A549 (cell line): ENCODE data around the gene OR10A5.

ENCODE experiments used
- JUN ChIP-seq, 2 experiments: fragments of >200 bp; sonication (Bioruptor Twin); formaldehyde crosslinking; IDR thresholded peaks; 2 replicates in 1 of 2; 3 replicates in 1 of 2; pipeline ENCODE4 v1.6.1; 2016 to 2017
- JUNB ChIP-seq: fragments of >200 bp; sonication (Bioruptor Twin); formaldehyde crosslinking; IDR thresholded peaks from 2 replicates; pipeline ENCODE4 v1.6.1; 2016
- MAX ChIP-seq: IDR thresholded peaks from 2 replicates; pipeline ENCODE4 v1.6.1; 2012
- NPAS2 ChIP-seq: fragments of 250-450 bp; sonication (Bioruptor Pico); IDR thresholded peaks from 2 replicates; pipeline ENCODE4 v1.8.0; 2022; ENCODE audit warnings: mild to moderate bottlenecking, moderate library complexity, borderline replicate concordance
- NR3C1 ChIP-seq: fragments of >200 bp; sonication (Bioruptor Twin); formaldehyde crosslinking; IDR thresholded peaks from 3 replicates; pipeline ENCODE4 v1.6.1; 2017
- RFX5 ChIP-seq: fragments of 450-650 bp; IDR thresholded peaks from 2 replicates; pipeline ENCODE4 v1.7.1; 2014; ENCODE audit warnings: antibody characterized with exemption, mild to moderate bottlenecking, moderate library complexity
- SMC3 ChIP-seq: fragments of >200 bp; sonication (Bioruptor Twin); formaldehyde crosslinking; IDR thresholded peaks from 3 replicates; pipeline ENCODE4 v1.6.1; 2018; ENCODE audit warnings: inconsistent platforms
- TF ChIP-seq, protein P1 (sequence below): fragments of >200 bp; sonication (Bioruptor Twin); formaldehyde crosslinking; IDR thresholded peaks from 3 replicates; pipeline ENCODE4 v1.5.1; 2016

DNA sequence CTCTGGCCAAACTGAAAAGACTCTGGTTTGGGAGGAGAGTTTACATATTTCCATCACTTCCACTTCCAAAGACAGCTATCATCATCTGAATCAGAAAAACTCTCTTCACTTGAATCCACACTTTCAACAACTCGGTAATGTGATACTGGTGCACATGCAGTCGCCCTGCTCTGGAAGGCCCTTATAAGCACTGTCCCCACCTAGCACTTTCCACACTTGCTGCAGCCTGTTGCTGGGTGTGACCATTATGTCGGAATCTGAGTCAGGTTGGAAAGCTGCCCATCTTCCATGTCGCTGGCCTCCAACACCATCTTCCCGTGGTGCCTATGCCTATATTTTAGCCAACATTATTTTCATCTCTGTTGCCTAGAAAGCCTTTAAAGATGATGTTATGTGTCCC is 1.1 kb upstream of the OR10A5 start:
- TF ChIP-seq RFX5 (no peak), SMC3 (no peak), JUNB (no peak), MAX (no peak), JUN (IDR thresholded peaks at IDR 0.05) (no peak), NR3C1 (no peak), NPAS2 (CRISPR knock-in tag) (no peak)
- TF ChIP-seq, protein P1, sequence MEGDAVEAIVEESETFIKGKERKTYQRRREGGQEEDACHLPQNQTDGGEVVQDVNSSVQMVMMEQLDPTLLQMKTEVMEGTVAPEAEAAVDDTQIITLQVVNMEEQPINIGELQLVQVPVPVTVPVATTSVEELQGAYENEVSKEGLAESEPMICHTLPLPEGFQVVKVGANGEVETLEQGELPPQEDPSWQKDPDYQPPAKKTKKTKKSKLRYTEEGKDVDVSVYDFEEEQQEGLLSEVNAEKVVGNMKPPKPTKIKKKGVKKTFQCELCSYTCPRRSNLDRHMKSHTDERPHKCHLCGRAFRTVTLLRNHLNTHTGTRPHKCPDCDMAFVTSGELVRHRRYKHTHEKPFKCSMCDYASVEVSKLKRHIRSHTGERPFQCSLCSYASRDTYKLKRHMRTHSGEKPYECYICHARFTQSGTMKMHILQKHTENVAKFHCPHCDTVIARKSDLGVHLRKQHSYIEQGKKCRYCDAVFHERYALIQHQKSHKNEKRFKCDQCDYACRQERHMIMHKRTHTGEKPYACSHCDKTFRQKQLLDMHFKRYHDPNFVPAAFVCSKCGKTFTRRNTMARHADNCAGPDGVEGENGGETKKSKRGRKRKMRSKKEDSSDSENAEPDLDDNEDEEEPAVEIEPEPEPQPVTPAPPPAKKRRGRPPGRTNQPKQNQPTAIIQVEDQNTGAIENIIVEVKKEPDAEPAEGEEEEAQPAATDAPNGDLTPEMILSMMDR = no peak
